Choroid plexus epithelial cell (primary cell): ENCODE data around the gene NKG7.

Experiments used
- DNase-seq: peaks from one replicate; pipeline ENCODE4 v3.0.0-alpha.2; 2010; ENCODE audit warnings: low read depth
- H3K4me3 ChIP-seq: 2 replicates; pipeline ENCODE4 v1.5.1; 2011; ENCODE audit warnings: low read depth, mild to moderate bottlenecking, control low read depth, low read length, moderate library complexity
- CTCF ChIP-seq: conservative IDR thresholded peaks from 2 replicates; pipeline ENCODE4 v1.5.1; 2011; ENCODE audit warnings: low read depth, mild to moderate bottlenecking, control low read depth, inconsistent platforms, low read length, moderate library complexity

The NKG7 gene

GRCh38 chr19:51331193-51331592 lies 41.3 kb downstream of the NKG7 start:
- DNase-seq: no peak
- H3K4me3 ChIP-seq: no peak overlapping the region
- TF ChIP-seq CTCF: no peak

GRCh38 chr19:51330366-51330765 lies 42.1 kb downstream of the NKG7 start:
- TF ChIP-seq CTCF: no peak
- no peak overlapping the region for H3K4me3 ChIP-seq
- DNase-seq: no peak

- no peak for TF ChIP-seq CTCF
- no peak for DNase-seq
- H3K4me3 ChIP-seq: no peak overlapping the region
Observed at GRCh38 chr19:51329411-51329810, 43.0 kb downstream of the NKG7 start.

GRCh38 chr19:51327066-51328001 lies 45.1 kb downstream of the NKG7 start:
- DNase-seq: peak; percentile 60
- peak overlapping the region; percentile 42 for H3K4me3 ChIP-seq
- TF ChIP-seq CTCF: peak; percentile 34

- DNase-seq: no peak
- no peak overlapping the region for H3K4me3 ChIP-seq
- no peak for TF ChIP-seq CTCF
Observed at GRCh38 chr19:51326216-51327065, 46.0 kb downstream of the NKG7 start.

GRCh38 chr19:51325161-51325976 lies 47.1 kb downstream of the NKG7 start:
- H3K4me3 ChIP-seq: no peak overlapping the region
- TF ChIP-seq CTCF: no peak
- DNase-seq: no peak
